ENCODE data around the gene IQCH. TPM values are rescaled to one million over a fixed set of nuclear protein-coding genes. Genes with fewer than 3 reads are reported as not detected.

IQCH gene
- total RNA-seq, 2 experiments from 2014 or later = 1.3 to 1.4 TPM

GRCh38 chr15:67305506-67305905, 50.9 kb downstream of the IQCH start:
- Mint-ChIP-seq H3K36me3 (no peaks in the 10 kb centered on the region), H3K27ac (no peak overlapping the region), H3K4me3 (no peak overlapping the region), H3K27me3 (peaks cover 20% of the 10 kb centered on the region), H3K4me1 (peaks cover 18% of the 10 kb centered on the region), H3K9me3 (no peaks in the 10 kb centered on the region)
- DNase-seq = no peak

DNA sequence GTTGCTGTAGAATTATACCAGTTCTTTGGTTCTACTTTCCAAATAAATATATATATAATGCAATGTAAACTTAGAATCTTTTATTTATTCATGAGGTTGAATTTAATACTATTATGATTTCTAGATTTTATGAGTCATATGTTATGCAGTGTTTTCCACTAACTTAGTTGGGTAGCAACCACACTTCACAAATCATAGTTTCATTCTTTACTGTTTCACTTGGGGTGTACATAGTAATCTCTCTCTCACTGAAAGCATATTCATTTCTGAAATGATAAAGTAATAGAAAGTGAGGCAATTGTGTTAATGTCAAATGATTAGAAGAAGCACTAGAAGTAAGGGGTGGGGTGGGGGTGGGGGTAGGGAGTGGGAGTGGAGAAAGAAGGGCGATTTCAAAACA, 52.6 kb downstream of the IQCH start:
- peaks cover 21% of the 10 kb centered on the region for H3K27me3 Mint-ChIP-seq
- H3K9me3 Mint-ChIP-seq = no peaks in the 10 kb centered on the region
- no peak for DNase-seq
- H3K27ac Mint-ChIP-seq = no peak overlapping the region
- peaks cover 18% of the 10 kb centered on the region for H3K4me1 Mint-ChIP-seq
- H3K4me3 Mint-ChIP-seq = no peak overlapping the region
- no peaks in the 10 kb centered on the region for H3K36me3 Mint-ChIP-seq

DNA sequence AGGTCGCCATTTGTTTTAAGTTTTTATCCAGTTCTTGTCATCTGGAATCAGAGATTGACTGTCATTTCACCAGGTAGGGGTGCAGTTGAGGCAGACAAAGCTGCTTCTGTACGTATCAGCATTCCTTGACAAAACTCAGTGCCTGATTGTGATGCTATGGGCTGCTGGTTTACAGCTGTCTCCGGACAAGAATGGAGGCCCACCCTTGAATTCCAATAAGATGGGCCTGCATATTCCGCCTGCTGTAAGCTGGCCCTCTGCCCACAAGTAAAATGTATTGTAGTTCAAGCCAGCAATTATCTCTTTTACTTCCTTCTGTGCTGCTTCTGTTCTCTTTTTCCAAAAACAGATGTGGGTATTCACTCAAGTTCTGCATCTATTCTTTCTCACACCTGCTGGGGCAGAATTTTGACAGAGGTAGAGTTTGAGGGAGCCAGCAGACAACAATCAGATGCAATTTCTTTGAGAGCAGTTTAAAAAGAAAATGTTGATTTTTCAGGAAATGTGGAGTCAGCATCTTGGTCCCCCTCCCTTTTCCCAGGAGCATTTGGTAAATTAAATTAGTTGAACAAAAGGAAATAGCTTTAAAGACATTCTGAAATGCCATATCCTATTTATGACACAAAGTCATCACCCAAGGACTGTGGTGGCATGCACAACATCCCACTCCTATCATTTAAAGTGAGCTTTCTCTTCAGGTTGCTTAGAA, 53.5 kb downstream of the IQCH start:
- Mint-ChIP-seq H3K4me3 (no peak overlapping the region), H3K36me3 (no peaks in the 10 kb centered on the region), H3K27ac (no peak overlapping the region), H3K4me1 (peaks cover 18% of the 10 kb centered on the region), H3K27me3 (peaks cover 19% of the 10 kb centered on the region), H3K9me3 (no peaks in the 10 kb centered on the region)
- DNase-seq = no peak

DNA sequence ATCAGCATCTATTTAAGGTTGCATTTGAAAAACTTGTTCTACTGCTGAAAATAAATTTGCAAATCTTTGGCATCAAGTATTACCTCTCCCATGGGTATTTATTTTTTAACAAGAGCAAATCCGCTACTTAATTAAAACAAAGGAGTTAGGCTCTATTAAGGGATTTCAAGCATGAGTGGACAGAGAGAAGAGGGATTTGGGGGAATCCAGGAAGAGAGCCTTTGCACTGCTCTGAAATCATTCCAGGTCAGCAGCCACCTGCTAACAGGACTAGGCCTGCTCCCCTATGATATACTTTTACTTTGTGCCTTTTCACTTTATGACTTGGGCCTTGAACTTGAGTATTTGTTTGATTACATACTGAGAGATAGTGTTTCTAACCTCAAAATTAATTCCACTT, 57.1 kb downstream of the IQCH start:
- no peak overlapping the region for H3K27ac Mint-ChIP-seq
- no peak overlapping the region for H3K4me3 Mint-ChIP-seq
- no peak for DNase-seq
- H3K36me3 Mint-ChIP-seq = no peaks in the 10 kb centered on the region
- H3K27me3 Mint-ChIP-seq = peaks cover 11% of the 10 kb centered on the region
- peaks cover 11% of the 10 kb centered on the region for H3K4me1 Mint-ChIP-seq
- no peaks in the 10 kb centered on the region for H3K9me3 Mint-ChIP-seq

- Mint-ChIP-seq H3K4me3 (no peak overlapping the region), H3K27ac (no peak overlapping the region)
These were observed 65.4 kb downstream of the IQCH start for GRCh38 chr15:67319961-67320360.

DNA sequence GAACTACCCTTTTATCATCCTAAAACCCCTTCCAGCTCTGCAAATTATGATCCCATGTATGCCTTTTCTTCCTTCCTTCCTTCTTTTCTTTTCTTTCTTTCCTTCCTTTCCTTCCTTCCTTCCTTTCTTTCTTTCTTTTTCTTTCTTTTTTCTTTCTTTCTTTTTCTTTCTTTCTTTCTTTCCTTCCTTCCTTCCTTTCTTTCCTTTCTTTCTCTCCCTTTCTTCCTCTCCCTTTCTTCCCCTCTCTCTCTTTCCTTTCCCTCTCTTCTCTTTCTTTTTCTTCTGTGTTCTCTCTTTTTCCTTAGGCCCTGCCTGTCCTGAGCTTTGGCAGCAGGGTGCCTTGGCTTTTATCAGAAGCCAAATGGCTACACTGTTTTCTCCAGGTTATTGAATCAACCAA, 66.8 kb downstream of the IQCH start:
- no peaks in the 10 kb centered on the region for H3K36me3 Mint-ChIP-seq
- H3K9me3 Mint-ChIP-seq = no peaks in the 10 kb centered on the region
- peaks cover 2% of the 10 kb centered on the region for H3K4me1 Mint-ChIP-seq
- no peak overlapping the region for H3K4me3 Mint-ChIP-seq
- DNase-seq = no peak
- peaks cover 16% of the 10 kb centered on the region for H3K27me3 Mint-ChIP-seq
- no peak overlapping the region for H3K27ac Mint-ChIP-seq

More at GRCh38 chr15:67319961-67320360, 65.4 kb downstream of the IQCH start:
- H3K27me3 Mint-ChIP-seq = peaks cover 12% of the 10 kb centered on the region
- no peaks in the 10 kb centered on the region for H3K36me3 Mint-ChIP-seq
- DNase-seq = no peak
- peaks cover 2% of the 10 kb centered on the region for H3K4me1 Mint-ChIP-seq
- H3K9me3 Mint-ChIP-seq = no peaks in the 10 kb centered on the region

DNA sequence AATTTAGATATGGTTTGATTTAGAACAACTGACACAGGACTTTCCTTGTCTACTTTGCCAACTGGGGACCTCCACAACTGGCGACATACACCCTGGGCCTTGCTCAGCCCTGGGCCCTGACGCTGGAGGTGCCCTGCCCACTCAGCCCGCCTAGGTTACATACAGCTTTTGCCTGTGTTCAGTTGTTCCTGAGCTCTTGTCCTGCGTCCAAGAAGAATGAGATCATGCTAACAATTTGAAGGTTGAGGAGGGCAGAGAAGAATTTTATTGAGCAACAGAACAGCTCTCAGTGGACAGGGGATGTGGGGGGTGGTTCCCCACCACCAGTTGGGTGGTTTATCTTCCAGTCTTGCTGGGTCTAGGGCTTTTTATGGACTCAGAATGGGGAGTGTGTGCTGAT, 67.9 kb downstream of the IQCH start:
- Mint-ChIP-seq H3K9me3 (no peaks in the 10 kb centered on the region), H3K4me3 (no peak overlapping the region), H3K4me1 (peaks cover 2% of the 10 kb centered on the region), H3K36me3 (no peaks in the 10 kb centered on the region), H3K27me3 (peaks cover 16% of the 10 kb centered on the region), H3K27ac (no peak overlapping the region)
- no peak for DNase-seq

DNA sequence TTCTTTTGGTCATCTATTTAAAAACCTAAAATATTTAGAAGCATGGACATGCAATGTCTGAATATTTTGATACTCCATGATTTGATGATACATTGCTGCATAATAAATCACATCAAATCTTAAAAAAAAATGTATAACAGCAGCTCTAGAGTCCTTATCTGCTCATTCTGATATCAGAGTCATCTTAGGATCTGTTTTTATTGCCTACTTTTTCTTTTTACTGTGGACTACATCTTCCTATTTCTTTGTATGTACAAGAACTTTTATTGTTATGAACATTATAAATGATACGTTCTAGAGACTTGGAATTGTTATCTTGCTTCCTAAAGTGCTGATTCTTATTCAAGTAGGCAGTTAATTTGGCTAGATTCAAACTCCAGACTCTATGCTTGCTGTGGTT, 72.7 kb downstream of the IQCH start:
- Mint-ChIP-seq H3K36me3 (peaks cover 3% of the 10 kb centered on the region), H3K27ac (no peak overlapping the region), H3K9me3 (no peaks in the 10 kb centered on the region), H3K4me3 (no peak overlapping the region), H3K4me1 (peaks cover 2% of the 10 kb centered on the region), H3K27me3 (peaks cover 10% of the 10 kb centered on the region)
- DNase-seq = no peak

- Mint-ChIP-seq H3K27ac (no peak overlapping the region), H3K36me3 (peaks cover 3% of the 10 kb centered on the region), H3K9me3 (no peaks in the 10 kb centered on the region), H3K27me3 (peaks cover 10% of the 10 kb centered on the region), H3K4me3 (no peak overlapping the region), H3K4me1 (peaks cover under 1% of the 10 kb centered on the region)
- DNase-seq = no peak
These were observed 73.2 kb downstream of the IQCH start for GRCh38 chr15:67327737-67328136.

DNA sequence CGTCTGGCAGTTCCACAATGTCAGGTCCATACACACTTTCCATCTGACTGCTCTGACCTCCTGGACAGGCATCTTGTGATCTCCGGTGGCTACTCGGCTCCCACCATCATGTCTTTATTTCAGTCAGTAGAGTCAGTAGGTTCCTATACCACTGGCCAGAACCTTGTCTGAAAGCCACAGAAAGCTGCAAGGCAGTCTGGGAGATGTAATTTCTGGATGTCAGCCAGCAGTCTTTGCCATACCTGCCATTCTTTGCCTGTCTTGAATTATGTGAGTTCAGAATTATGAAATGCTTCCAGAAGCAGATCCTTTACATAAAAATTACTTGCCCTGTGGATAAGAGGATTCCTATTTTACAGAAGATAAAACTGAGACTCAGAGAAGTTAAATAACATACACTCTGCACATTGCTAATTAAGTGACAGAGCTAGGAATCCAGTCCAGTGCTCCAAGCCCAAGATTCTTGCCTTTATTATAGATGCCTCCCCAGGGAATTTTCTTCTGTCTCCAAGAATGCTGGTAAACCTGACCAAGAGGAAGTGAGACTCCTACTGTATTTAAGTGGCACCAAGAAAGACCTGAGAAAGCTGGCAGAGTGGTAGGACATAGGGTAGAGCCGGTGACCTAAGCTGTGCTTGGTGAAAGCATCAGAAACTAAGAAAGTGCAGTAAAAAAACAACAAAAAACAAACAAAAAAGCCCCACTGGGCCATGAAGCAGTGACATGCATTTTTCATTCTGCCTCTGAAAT, 75.6 kb downstream of the IQCH start:
- no peak overlapping the region for H3K4me3 Mint-ChIP-seq
- peaks cover 10% of the 10 kb centered on the region for H3K27me3 Mint-ChIP-seq

GRCh38 chr15:67331676-67332075, 77.1 kb downstream of the IQCH start:
- no peak overlapping the region for H3K27ac Mint-ChIP-seq
- H3K27me3 Mint-ChIP-seq = peaks cover 7% of the 10 kb centered on the region
- H3K36me3 Mint-ChIP-seq = peaks cover 3% of the 10 kb centered on the region
- no peaks in the 10 kb centered on the region for H3K9me3 Mint-ChIP-seq
- H3K4me3 Mint-ChIP-seq = no peak overlapping the region
- no peaks in the 10 kb centered on the region for H3K4me1 Mint-ChIP-seq
- no peak for DNase-seq

More for the DNA sequence above, 75.6 kb downstream of the IQCH start:
- DNase-seq = no peak
- no peaks in the 10 kb centered on the region for H3K9me3 Mint-ChIP-seq
- H3K27ac Mint-ChIP-seq = no peak overlapping the region
- no peaks in the 10 kb centered on the region for H3K4me1 Mint-ChIP-seq
- peaks cover 3% of the 10 kb centered on the region for H3K36me3 Mint-ChIP-seq

DNA sequence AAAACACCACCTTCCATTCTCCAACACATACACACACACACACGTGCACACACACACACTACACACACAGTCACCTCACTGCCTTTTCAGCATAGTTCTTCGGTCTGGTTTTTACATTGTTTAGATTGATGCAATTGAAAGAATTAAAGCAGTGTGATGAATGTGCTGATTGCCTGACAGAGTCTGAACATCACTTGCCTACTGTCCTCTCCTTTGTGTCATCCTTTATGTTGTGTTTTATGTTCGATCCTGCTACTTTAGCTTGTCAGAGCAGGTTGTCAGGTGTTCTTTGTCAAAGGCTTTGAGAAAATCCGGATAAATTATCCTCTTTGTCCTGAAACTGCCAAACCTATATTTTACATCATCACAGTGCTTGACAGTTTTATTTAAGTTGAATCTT, 80.4 kb downstream of the IQCH start:
- H3K27me3 Mint-ChIP-seq = peaks cover 8% of the 10 kb centered on the region
- no peak for DNase-seq
- no peaks in the 10 kb centered on the region for H3K36me3 Mint-ChIP-seq
- no peaks in the 10 kb centered on the region for H3K9me3 Mint-ChIP-seq
- H3K27ac Mint-ChIP-seq = no peak overlapping the region
- H3K4me3 Mint-ChIP-seq = no peak overlapping the region
- H3K4me1 Mint-ChIP-seq = no peaks in the 10 kb centered on the region

DNA sequence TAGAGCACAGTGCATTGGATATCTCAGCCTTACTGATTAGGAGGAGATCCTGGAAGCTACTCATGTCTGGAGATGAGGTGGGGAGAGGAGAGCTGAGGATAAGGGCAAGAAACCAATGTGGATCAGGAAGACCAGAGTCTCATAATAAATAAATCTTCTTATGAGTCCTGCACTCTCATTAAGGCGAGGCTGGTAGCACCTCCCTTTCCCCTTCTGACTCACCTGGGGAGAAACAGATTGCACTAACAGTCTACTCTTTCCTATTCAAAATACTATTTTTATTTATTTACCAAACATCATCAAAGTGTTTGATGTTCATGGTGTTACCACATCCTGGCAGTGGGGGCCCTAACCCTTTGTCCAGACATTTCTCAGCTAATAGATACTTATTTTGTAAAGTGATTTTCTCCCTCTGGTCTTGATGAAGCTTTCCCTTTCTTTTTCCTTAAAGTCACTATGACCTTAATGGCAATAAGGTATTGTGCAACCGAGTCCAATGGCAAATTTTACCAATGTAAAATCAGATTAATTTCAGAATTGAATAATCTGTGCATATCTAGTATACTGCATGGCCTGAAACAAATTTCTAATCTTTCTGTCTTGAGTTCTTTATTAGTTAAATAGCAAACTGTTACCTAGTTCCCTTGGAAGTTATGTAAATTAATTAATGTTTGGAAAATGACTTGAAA, 81.1 kb downstream of the IQCH start:
- H3K27me3 Mint-ChIP-seq = peaks cover 8% of the 10 kb centered on the region
- H3K9me3 Mint-ChIP-seq = no peaks in the 10 kb centered on the region
- DNase-seq = no peak

GRCh38 chr15:67340630-67341029, 86.0 kb downstream of the IQCH start:
- Mint-ChIP-seq H3K27ac (no peak overlapping the region), H3K4me3 (no peak overlapping the region), H3K9me3 (peaks cover 8% of the 10 kb centered on the region), H3K36me3 (peaks cover 10% of the 10 kb centered on the region), H3K27me3 (peaks cover 8% of the 10 kb centered on the region), H3K4me1 (no peaks in the 10 kb centered on the region)
- no peak for DNase-seq

More for the DNA sequence above, 81.1 kb downstream of the IQCH start:
- H3K27ac Mint-ChIP-seq = no peak overlapping the region
- H3K36me3 Mint-ChIP-seq = no peaks in the 10 kb centered on the region
- no peak overlapping the region for H3K4me3 Mint-ChIP-seq
- no peaks in the 10 kb centered on the region for H3K4me1 Mint-ChIP-seq

DNA sequence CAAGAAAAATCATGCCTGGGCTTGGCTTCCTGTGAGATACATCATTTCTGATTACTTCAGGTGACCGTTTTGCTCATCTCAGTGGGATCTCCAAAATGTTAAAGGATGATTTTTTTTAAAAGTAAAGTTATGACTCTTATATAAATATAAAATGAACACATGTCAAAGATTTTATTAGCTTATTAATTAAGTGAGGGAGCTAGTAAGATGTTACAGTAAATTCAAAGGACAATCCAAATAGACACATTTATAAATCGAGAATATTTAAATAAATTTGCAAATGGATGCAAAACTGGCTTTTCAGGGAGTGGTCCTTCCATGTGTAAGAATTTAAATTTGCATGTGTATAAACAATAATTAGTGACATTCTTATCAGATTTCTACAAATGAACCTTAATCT, 87.0 kb downstream of the IQCH start:
- Mint-ChIP-seq H3K9me3 (peaks cover 8% of the 10 kb centered on the region), H3K4me3 (no peak overlapping the region), H3K27me3 (peaks cover 8% of the 10 kb centered on the region), H3K36me3 (peaks cover 11% of the 10 kb centered on the region), H3K27ac (no peak overlapping the region), H3K4me1 (no peaks in the 10 kb centered on the region)
- no peak for DNase-seq

All from activated naive CD8-positive, alpha-beta T cell treated with anti-CD3 and anti-CD28 coated beads for 36 hours (primary cell).